Keratinocyte (primary cell): ENCODE results near the gene GAREM1. TPM values are rescaled to one million over a fixed set of nuclear protein-coding genes. Genes with fewer than 3 reads are reported as not detected.

ENCODE experiments used
- DNase-seq: peaks from one replicate; pipeline ENCODE4 v3.0.0-alpha.2; 2011; ENCODE audit warnings: low read depth, missing footprints, low spot score
- FAIRE-seq: peaks from 2 replicates; lab custom pipeline; 2011; peaks lifted over from hg19 to GRCh38; lab: Jason Lieb, UNC
- H2AFZ ChIP-seq: 2 replicates; pipeline ENCODE4 v1.6.0; 2012; ENCODE audit warnings: low read length, control low read depth, inconsistent platforms; ENCODE audit not compliant: control insufficient read depth
- H3K27ac ChIP-seq: 2 replicates; pipeline ENCODE4 v1.5.1; 2011; ENCODE audit warnings: low read length; ENCODE audit not compliant: control insufficient read depth, insufficient read depth
- H3K27me3 ChIP-seq: 3 replicates; pipeline ENCODE4 v1.6.0; 2011; ENCODE audit warnings: low read length; ENCODE audit not compliant: control insufficient read depth, insufficient read depth; ENCODE audit errors: extremely low read depth
- H3K36me3 ChIP-seq, 2 experiments: 2 replicates in 1 of 2; 3 replicates in 1 of 2; pipeline ENCODE4 v1.5.1; 2011; ENCODE audit warnings: low read length in 2 of 2, mild to moderate bottlenecking in 1 of 2; ENCODE audit not compliant: control insufficient read depth in 2 of 2, insufficient read depth in 2 of 2; ENCODE audit errors: extremely low read depth in 1 of 2
- H3K4me1 ChIP-seq: 3 replicates; pipeline ENCODE4 v1.5.1; 2011; ENCODE audit warnings: low read length; ENCODE audit not compliant: control insufficient read depth, insufficient read depth; ENCODE audit errors: extremely low read depth
- H3K4me2 ChIP-seq: 3 replicates; pipeline ENCODE4 v1.6.0; 2011; ENCODE audit warnings: low read depth, low read length; ENCODE audit not compliant: control insufficient read depth, insufficient read depth; ENCODE audit errors: extremely low read depth
- H3K4me3 ChIP-seq, 3 experiments: fragments of 200-600 bp in 1 of 3; sonication (generic) in 1 of 3; 2 replicates in 2 of 3; 3 replicates in 1 of 3; pipeline ENCODE4 v1.5.1; 2011 to 2016; ENCODE audit warnings: low read length in 3 of 3, mild to moderate bottlenecking in 3 of 3, control low read depth in 2 of 3, inconsistent platforms in 1 of 3, low read depth in 1 of 3, mixed read lengths in 1 of 3, mixed run types in 1 of 3, moderate library complexity in 1 of 3; ENCODE audit not compliant: control insufficient read depth in 2 of 3, insufficient read depth in 2 of 3; ENCODE audit errors: extremely low read depth in 1 of 3
- H3K79me2 ChIP-seq: 2 replicates; pipeline ENCODE4 v1.6.0; 2012; ENCODE audit warnings: low read length; ENCODE audit not compliant: control insufficient read depth, insufficient read depth
- H3K9ac ChIP-seq: 3 replicates; pipeline ENCODE4 v1.6.0; 2011; ENCODE audit warnings: low read length; ENCODE audit not compliant: control insufficient read depth, insufficient read depth; ENCODE audit errors: extremely low read depth
- H3K9me1 ChIP-seq: 3 replicates; pipeline ENCODE4 v1.6.0; 2011; ENCODE audit warnings: low read length; ENCODE audit not compliant: control insufficient read depth, insufficient read depth; ENCODE audit errors: extremely low read depth
- H3K9me3 ChIP-seq: 2 replicates; pipeline ENCODE4 v1.5.1; 2012; ENCODE audit warnings: low read depth, low read length; ENCODE audit not compliant: control insufficient read depth
- H4K20me1 ChIP-seq: 3 replicates; pipeline ENCODE4 v1.6.0; 2011; ENCODE audit warnings: low read length; ENCODE audit not compliant: control insufficient read depth, insufficient read depth; ENCODE audit errors: extremely low read depth
- EZH2 ChIP-seq: IDR thresholded peaks from one replicate; pipeline ENCODE4 v1.6.1; 2012; ENCODE audit warnings: inconsistent platforms, mild to moderate bottlenecking, low read length, moderate library complexity
- dilution Hi-C: fragments of 300-500 bp; cut with MboI; formaldehyde crosslinking; loops from one replicate; pipeline ENCODE4 v1.7.0; 2020; ENCODE audit warnings: low sequenced_read_pairs; ENCODE audit not compliant: extremely low pct_ligation_motif_present
- polyA plus RNA-seq, 5 experiments: library from polyadenylated mRNA; depleted of rRNA in 3 of 5; stranded (reverse) in 3 of 5; stranded (forward) in 1 of 5; unstranded in 1 of 5; fragments of >200 nt; gene quantifications; 1 replicate in 1 of 5; 2 replicates in 3 of 5; 3 replicates in 1 of 5; pipeline versions ENCODE4 v1.2.1 to v1.2.3, GENCODE V29; 2011 to 2012; ENCODE audit warnings: missing spikeins in 2 of 5, low read depth in 1 of 5, low replicate concordance in 1 of 5
- TF ChIP-seq, protein P1 (sequence below), 3 experiments: IDR thresholded peaks in 1 of 3; conservative IDR thresholded peaks in 1 of 3; optimal IDR thresholded peaks in 1 of 3; 2 replicates in 2 of 3; 3 replicates in 1 of 3; pipeline versions ENCODE3 to v1.5.1; 2011; ENCODE audit warnings: low read length in 3 of 3, mild to moderate bottlenecking in 3 of 3, moderate library complexity in 2 of 3, control low read depth in 1 of 3, inconsistent platforms in 1 of 3; ENCODE audit not compliant: insufficient read depth in 2 of 3; ENCODE audit errors: extremely low read depth in 1 of 3

The GAREM1 gene
- polyA plus RNA-seq, 1 donor (not counting 4 experiments of a cell fraction or from before 2014, with no cell fraction given) = 3.8 TPM

DNA sequence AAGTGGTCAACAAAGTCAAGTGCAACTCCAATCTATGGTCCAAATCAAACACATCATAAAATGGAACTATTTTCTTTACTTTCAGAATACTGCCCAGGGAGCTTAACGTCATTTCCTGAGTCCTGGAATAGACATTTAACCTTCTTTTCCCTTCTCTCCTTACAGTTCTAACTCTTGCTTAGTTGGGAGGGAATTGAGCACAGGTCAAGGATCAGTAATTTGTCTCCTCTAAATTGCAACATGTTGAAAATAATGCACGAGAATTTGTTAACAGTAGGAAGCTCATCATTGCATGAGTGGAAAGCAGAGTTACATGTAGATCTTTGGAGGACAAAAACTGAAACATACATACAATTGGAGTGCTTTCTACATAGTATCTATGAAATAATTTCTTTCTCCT is 193.1 kb downstream of the GAREM1 start:
- Histone ChIP-seq H3K9ac (no peak overlapping the region), H3K79me2 (no peaks in the 10 kb centered on the region), H3K36me3 (no peaks in the 10 kb centered on the region), H3K27me3 (no peaks in the 10 kb centered on the region), H3K4me1 (no peaks in the 10 kb centered on the region), H3K9me1 (no peaks in the 10 kb centered on the region), H3K4me2 (no peak overlapping the region), H3K9me3 (no peaks in the 10 kb centered on the region), H2AFZ (no peak overlapping the region), H3K27ac (no peak overlapping the region), H4K20me1 (no peaks in the 10 kb centered on the region), H3K4me3 (no peak overlapping the region)
- no peak for FAIRE-seq
- no peak for DNase-seq
- dilution Hi-C loops = no loop called here
- TF ChIP-seq EZH2 = no peak
- TF ChIP-seq, protein P1, sequence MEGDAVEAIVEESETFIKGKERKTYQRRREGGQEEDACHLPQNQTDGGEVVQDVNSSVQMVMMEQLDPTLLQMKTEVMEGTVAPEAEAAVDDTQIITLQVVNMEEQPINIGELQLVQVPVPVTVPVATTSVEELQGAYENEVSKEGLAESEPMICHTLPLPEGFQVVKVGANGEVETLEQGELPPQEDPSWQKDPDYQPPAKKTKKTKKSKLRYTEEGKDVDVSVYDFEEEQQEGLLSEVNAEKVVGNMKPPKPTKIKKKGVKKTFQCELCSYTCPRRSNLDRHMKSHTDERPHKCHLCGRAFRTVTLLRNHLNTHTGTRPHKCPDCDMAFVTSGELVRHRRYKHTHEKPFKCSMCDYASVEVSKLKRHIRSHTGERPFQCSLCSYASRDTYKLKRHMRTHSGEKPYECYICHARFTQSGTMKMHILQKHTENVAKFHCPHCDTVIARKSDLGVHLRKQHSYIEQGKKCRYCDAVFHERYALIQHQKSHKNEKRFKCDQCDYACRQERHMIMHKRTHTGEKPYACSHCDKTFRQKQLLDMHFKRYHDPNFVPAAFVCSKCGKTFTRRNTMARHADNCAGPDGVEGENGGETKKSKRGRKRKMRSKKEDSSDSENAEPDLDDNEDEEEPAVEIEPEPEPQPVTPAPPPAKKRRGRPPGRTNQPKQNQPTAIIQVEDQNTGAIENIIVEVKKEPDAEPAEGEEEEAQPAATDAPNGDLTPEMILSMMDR (optimal IDR thresholded peaks at IDR 0.05 in 1 of 3, IDR thresholded peaks at IDR 0.05 in 1 of 3, conservative IDR thresholded peaks at IDR 0.05 in 1 of 3; ENCODE audit: extremely low read depth in 1 of 3, insufficient read depth in 2 of 3, low read length in 3 of 3) = no peak

DNA sequence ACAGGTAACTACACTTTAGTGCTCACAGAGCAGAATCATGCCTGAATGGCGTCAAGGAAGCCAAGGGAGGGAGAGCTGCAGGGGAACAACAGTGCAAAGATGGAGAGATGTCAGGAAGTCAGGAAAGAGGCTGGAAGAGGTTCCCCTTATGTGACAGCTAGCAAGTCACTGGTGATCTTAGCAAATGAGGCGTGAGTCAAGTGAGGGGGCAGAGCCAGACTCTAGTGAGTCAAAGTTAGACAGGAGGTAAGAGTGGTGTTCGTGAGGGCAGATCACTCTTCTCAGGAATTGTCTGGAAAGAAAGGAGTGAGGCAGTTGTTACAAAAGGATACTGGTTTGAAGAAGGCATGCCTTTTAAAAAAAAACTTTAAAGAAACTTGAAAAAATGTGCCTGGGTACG is 193.8 kb downstream of the GAREM1 start:
- Histone ChIP-seq H2AFZ (no peak overlapping the region), H3K4me2 (no peak overlapping the region), H4K20me1 (no peaks in the 10 kb centered on the region), H3K79me2 (no peaks in the 10 kb centered on the region), H3K36me3 (no peaks in the 10 kb centered on the region), H3K9ac (no peak overlapping the region), H3K9me1 (no peaks in the 10 kb centered on the region), H3K27me3 (no peaks in the 10 kb centered on the region), H3K4me3 (no peak overlapping the region), H3K4me1 (no peaks in the 10 kb centered on the region), H3K9me3 (no peaks in the 10 kb centered on the region), H3K27ac (no peak overlapping the region)
- DNase-seq = no peak
- dilution Hi-C loops = no loop called here
- no peak for FAIRE-seq
- no peak for TF ChIP-seq EZH2
- TF ChIP-seq, protein P1 (optimal IDR thresholded peaks at IDR 0.05 in 1 of 3, IDR thresholded peaks at IDR 0.05 in 1 of 3, conservative IDR thresholded peaks at IDR 0.05 in 1 of 3; ENCODE audit: extremely low read depth in 1 of 3, insufficient read depth in 2 of 3, low read length in 3 of 3) = no peak
